ENCODE data around the gene PDE4B.

Gene PDE4B

GRCh38 chr1:66335859-66336640 is 543.4 kb downstream of the PDE4B start:
- H3K27ac ChIP-seq: peak overlapping the region; percentile 96
- peak overlapping the region; percentile 77 to 98 for H3K4me3 ChIP-seq (ENCODE audit: low read depth in 1 of 2, low read length in 1 of 2)
- no peaks in the 10 kb centered on the region for H3K27me3 ChIP-seq
- H3K4me1 ChIP-seq (ENCODE audit: control insufficient read depth in 1 of 2, insufficient read depth in 1 of 2, low read depth in 1 of 2, low read length in 1 of 2): peaks cover 67 to 75% of the 10 kb centered on the region in 2 experiments
- H3K9me3 ChIP-seq: no peaks in the 10 kb centered on the region
- TF ChIP-seq, protein P1, sequence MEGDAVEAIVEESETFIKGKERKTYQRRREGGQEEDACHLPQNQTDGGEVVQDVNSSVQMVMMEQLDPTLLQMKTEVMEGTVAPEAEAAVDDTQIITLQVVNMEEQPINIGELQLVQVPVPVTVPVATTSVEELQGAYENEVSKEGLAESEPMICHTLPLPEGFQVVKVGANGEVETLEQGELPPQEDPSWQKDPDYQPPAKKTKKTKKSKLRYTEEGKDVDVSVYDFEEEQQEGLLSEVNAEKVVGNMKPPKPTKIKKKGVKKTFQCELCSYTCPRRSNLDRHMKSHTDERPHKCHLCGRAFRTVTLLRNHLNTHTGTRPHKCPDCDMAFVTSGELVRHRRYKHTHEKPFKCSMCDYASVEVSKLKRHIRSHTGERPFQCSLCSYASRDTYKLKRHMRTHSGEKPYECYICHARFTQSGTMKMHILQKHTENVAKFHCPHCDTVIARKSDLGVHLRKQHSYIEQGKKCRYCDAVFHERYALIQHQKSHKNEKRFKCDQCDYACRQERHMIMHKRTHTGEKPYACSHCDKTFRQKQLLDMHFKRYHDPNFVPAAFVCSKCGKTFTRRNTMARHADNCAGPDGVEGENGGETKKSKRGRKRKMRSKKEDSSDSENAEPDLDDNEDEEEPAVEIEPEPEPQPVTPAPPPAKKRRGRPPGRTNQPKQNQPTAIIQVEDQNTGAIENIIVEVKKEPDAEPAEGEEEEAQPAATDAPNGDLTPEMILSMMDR (IDR thresholded peaks at IDR 0.05): peak; percentile 26
- peaks cover 5% of the 10 kb centered on the region for H3K36me3 ChIP-seq

DNA sequence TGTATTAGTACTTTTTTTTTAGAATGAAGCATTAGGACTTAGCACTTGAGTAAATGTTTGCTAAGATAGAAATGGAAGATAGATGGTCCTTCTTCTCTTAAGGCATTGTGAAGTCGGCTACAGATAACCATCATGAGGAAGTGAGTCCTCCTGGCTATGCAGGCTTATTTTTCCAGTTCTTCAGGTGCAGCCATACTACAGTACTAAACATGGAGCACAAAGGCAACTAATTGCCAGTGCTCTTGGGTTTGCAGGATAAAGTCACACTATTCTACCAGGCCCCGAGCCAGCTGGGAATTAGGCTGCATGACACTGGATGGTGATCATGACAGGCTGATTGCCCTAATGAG is 543.9 kb downstream of the PDE4B start:
- no peaks in the 10 kb centered on the region for H3K27me3 ChIP-seq
- H3K9me3 ChIP-seq: no peaks in the 10 kb centered on the region
- H3K4me3 ChIP-seq (ENCODE audit: low read depth in 1 of 2, low read length in 1 of 2): peak overlapping the region; percentile 77 to 98
- peak overlapping the region; percentile 96 for H3K27ac ChIP-seq
- H3K4me1 ChIP-seq (ENCODE audit: control insufficient read depth in 1 of 2, insufficient read depth in 1 of 2, low read depth in 1 of 2, low read length in 1 of 2): peaks cover 62 to 75% of the 10 kb centered on the region in 2 experiments
- TF ChIP-seq, protein P1 (IDR thresholded peaks at IDR 0.05): no peak
- peaks cover 5% of the 10 kb centered on the region for H3K36me3 ChIP-seq

GRCh38 chr1:66337249-66337648 is 544.6 kb downstream of the PDE4B start:
- TF ChIP-seq, protein P1 (IDR thresholded peaks at IDR 0.05): no peak
- peak overlapping the region; percentile 77 to 98 for H3K4me3 ChIP-seq (ENCODE audit: low read depth in 1 of 2, low read length in 1 of 2)
- H3K27ac ChIP-seq: peak overlapping the region; percentile 96

DNA sequence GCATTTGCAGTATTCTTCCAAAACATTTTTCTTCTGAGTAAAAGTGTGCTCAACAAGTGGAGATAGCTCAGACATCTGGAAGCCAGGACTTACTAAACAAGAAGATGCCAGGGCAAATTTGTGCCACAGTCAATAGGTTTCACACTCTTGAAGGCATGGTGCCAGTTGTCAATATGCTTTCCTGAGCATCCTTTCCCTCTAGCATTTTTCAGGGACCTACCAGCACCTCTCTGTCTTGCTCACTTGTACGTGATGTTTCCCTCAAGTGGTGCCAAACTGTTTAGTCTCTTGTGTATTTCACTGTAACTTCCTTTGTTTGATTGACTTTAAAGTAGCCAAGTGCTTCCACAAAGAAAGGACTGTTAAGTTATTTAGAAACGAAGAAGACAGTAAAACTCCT is 547.2 kb downstream of the PDE4B start:
- H3K36me3 ChIP-seq: no peaks in the 10 kb centered on the region
- H3K27ac ChIP-seq: peak overlapping the region; percentile 66
- no peak overlapping the region for H3K4me3 ChIP-seq (ENCODE audit: low read depth in 1 of 2, low read length in 1 of 2)

More at GRCh38 chr1:66337249-66337648, 544.6 kb downstream of the PDE4B start:
- H3K36me3 ChIP-seq: peaks cover 5% of the 10 kb centered on the region
- peaks cover 59 to 75% of the 10 kb centered on the region in 2 experiments for H3K4me1 ChIP-seq (ENCODE audit: control insufficient read depth in 1 of 2, insufficient read depth in 1 of 2, low read depth in 1 of 2, low read length in 1 of 2)
- no peaks in the 10 kb centered on the region for H3K9me3 ChIP-seq
- no peaks in the 10 kb centered on the region for H3K27me3 ChIP-seq

GRCh38 chr1:66341446-66342089 is 548.9 kb downstream of the PDE4B start:
- Histone ChIP-seq H3K27ac (peak overlapping the region; percentile 39), H3K27me3 (no peaks in the 10 kb centered on the region), H3K4me1 (ENCODE audit: control insufficient read depth in 1 of 2, insufficient read depth in 1 of 2, low read depth in 1 of 2, low read length in 1 of 2) (peaks cover 32 to 75% of the 10 kb centered on the region in 2 experiments), H3K36me3 (no peaks in the 10 kb centered on the region), H3K4me3 (ENCODE audit: low read depth in 1 of 2, low read length in 1 of 2) (no peak overlapping the region), H3K9me3 (no peaks in the 10 kb centered on the region)
- TF ChIP-seq, protein P1 (IDR thresholded peaks at IDR 0.05): no peak

More for the DNA sequence above, 547.2 kb downstream of the PDE4B start:
- H3K27me3 ChIP-seq: no peaks in the 10 kb centered on the region
- H3K9me3 ChIP-seq: no peaks in the 10 kb centered on the region
- TF ChIP-seq, protein P1 (IDR thresholded peaks at IDR 0.05): no peak
- peaks cover 48 to 79% of the 10 kb centered on the region in 2 experiments for H3K4me1 ChIP-seq (ENCODE audit: control insufficient read depth in 1 of 2, insufficient read depth in 1 of 2, low read depth in 1 of 2, low read length in 1 of 2)

Measured in neutrophil (primary cell).